ENCODE results near the gene ZFP36L1.
"Not testable (repeated sequence)": the region's sequence is repeated elsewhere in the genome, so short reads cannot be mapped to it uniquely, and the experiment has no call there.

Gene ZFP36L1

GRCh38 chr14:68782091-68782981 is 10.5 kb downstream of the ZFP36L1 start:
- DNase-seq = no peak

- DNase-seq = no peak
Measured at GRCh38 chr14:68781161-68782021, 11.5 kb downstream of the ZFP36L1 start.

- peak; percentile 56 for DNase-seq
Measured at GRCh38 chr14:68780358-68781160, 12.3 kb downstream of the ZFP36L1 start.

- peak; percentile 95 for DNase-seq
Measured at GRCh38 chr14:68779761-68780323, 13.0 kb downstream of the ZFP36L1 start.

GRCh38 chr14:68777644-68778043 is 15.2 kb downstream of the ZFP36L1 start:
- no peak for DNase-seq

- DNase-seq = no peak
Measured at GRCh38 chr14:68775614-68776126, 17.2 kb downstream of the ZFP36L1 start.

- DNase-seq = peak; percentile 82
Measured at GRCh38 chr14:68774771-68775613, 17.9 kb downstream of the ZFP36L1 start.

GRCh38 chr14:68772761-68773381 is 20.0 kb downstream of the ZFP36L1 start:
- no peak for DNase-seq

- no peak for DNase-seq
Measured at GRCh38 chr14:68771631-68772030, 21.2 kb downstream of the ZFP36L1 start.

- no peak for DNase-seq
Measured at GRCh38 chr14:68770553-68771286, 22.1 kb downstream of the ZFP36L1 start.

GRCh38 chr14:68770051-68770450 is 22.8 kb downstream of the ZFP36L1 start:
- no peak for DNase-seq

- no peak for DNase-seq
Measured at GRCh38 chr14:68768316-68768715, 24.6 kb downstream of the ZFP36L1 start.

GRCh38 chr14:68767248-68767645 is 25.6 kb downstream of the ZFP36L1 start:
- DNase-seq = no peak

GRCh38 chr14:68766299-68767247 is 26.3 kb downstream of the ZFP36L1 start:
- DNase-seq = no peak

- DNase-seq = not testable (repeated sequence)
Measured at GRCh38 chr14:68763843-68764242, 29.0 kb downstream of the ZFP36L1 start.

- DNase-seq = peak; percentile 30
Measured at GRCh38 chr14:68762953-68763764, 29.7 kb downstream of the ZFP36L1 start.

GRCh38 chr14:68761391-68761790 is 31.5 kb downstream of the ZFP36L1 start:
- DNase-seq = no peak

- DNase-seq = no peak
Measured at GRCh38 chr14:68760761-68761160, 32.1 kb downstream of the ZFP36L1 start.

Measured in EL (cell line).